HepG2 (cell line): ENCODE measurements around the gene CDH13.

Experiments
- POLR2A ChIP-seq, 2 experiments: IDR thresholded peaks; 2 replicates each; pipeline ENCODE4 v1.6.1; 2011; ENCODE audit warnings: low read depth in 2 of 2, low read length in 2 of 2, mild to moderate bottlenecking in 1 of 2, moderate library complexity in 1 of 2; ENCODE audit not compliant: insufficient read depth in 1 of 2
- ZNF317 ChIP-seq: sonication (generic); formaldehyde crosslinking; IDR thresholded peaks from 2 replicates; pipeline ENCODE4 v1.5.0; 2020; ENCODE audit warnings: mild to moderate bottlenecking, missing genetic modification reagents
- ZNF326 ChIP-seq: sonication (generic); formaldehyde crosslinking; IDR thresholded peaks from 2 replicates; pipeline ENCODE4 v1.4.0; 2020; ENCODE audit warnings: missing genetic modification reagents, borderline replicate concordance
- ZNF629 ChIP-seq: sonication (generic); formaldehyde crosslinking; conservative IDR thresholded peaks from 2 replicates; pipeline ENCODE4 v1.5.0; 2020; ENCODE audit warnings: missing genetic modification reagents
- TF ChIP-seq, protein P1 (sequence below): sonication (generic); formaldehyde crosslinking; conservative IDR thresholded peaks from 2 replicates; pipeline ENCODE4 v1.4.0; 2020; ENCODE audit warnings: missing genetic modification reagents

DNA sequence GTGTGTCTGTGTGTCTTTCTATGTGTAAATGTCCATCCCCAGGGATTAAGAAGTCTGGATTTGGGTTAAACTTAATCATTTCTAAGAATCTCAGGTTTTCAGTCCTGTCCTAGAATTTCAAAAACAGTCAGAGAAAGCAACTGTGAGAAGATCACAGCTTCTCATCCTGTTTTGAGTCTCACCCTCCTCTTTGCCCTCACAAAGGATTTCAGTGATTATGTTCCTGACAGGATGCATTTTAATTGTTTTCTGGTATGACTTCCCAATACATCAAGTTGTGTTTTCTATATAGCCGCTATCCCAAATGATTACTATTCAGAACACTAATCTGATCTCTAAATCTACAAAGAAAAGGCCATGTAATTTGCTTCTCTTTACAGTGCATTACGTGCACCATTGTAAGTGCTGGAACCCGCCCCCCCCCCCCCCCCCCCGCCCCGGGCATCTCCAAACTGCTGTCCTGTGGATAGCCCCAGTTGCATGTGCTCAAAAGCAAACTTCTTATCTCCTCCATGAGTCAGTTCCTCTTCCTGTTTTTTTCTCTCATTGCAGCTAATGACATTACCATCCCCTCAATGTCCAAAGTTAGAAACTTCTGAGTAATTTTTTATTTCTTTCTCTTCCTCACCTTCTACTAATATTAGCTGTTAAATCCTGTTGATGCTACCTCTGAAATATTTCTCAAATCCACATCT is 73.9 kb downstream of the CDH13 start:
- TF ChIP-seq ZNF629 (no peak), ZNF326 (no peak), POLR2A (IDR thresholded peaks at IDR 0.05; ENCODE audit: insufficient read depth in 1 of 2, low read depth in 2 of 2, low read length in 2 of 2) (no peak), ZNF317 (CRISPR knock-in tag) (no peak)
- TF ChIP-seq, protein P1, sequence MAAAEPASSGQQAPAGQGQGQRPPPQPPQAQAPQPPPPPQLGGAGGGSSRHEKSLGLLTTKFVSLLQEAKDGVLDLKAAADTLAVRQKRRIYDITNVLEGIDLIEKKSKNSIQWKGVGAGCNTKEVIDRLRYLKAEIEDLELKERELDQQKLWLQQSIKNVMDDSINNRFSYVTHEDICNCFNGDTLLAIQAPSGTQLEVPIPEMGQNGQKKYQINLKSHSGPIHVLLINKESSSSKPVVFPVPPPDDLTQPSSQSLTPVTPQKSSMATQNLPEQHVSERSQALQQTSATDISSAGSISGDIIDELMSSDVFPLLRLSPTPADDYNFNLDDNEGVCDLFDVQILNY (CRISPR knock-in tag): no peak
